Ascending aorta (tissue), 2 donors: ENCODE results near the gene TYMP. TPM values are rescaled to one million over a fixed set of nuclear protein-coding genes. Genes with fewer than 3 reads are reported as not detected.

ENCODE experiments used
- DNase-seq, 2 donors: peaks; one replicate each; pipeline ENCODE4 v3.0.0-alpha.2; 2019; ENCODE audit warnings: low spot score in 2 of 2
- H3K27ac ChIP-seq, 2 donors: fragments of 200-600 bp; sonication (generic); one replicate each; pipeline ENCODE4 v1.5.1; 2016 to 2017; ENCODE audit warnings: mild to moderate bottlenecking in 1 of 2
- H3K27me3 ChIP-seq: fragments of 200-600 bp; sonication (generic); one replicate; pipeline ENCODE4 v1.5.1; 2017
- H3K36me3 ChIP-seq, 2 donors: fragments of 200-600 bp; sonication (generic); one replicate each; pipeline ENCODE4 v1.5.1; 2016
- H3K4me1 ChIP-seq, 2 donors: fragments of 200-600 bp; sonication (generic); one replicate each; pipeline ENCODE4 v1.5.1; 2016 to 2017; ENCODE audit warnings: mild to moderate bottlenecking in 1 of 2
- H3K4me3 ChIP-seq, 2 donors: fragments of 200-600 bp; sonication (generic); one replicate each; pipeline ENCODE4 v1.5.1; 2016 to 2017; ENCODE audit warnings: mild to moderate bottlenecking in 1 of 2
- H3K9me3 ChIP-seq, 2 donors: fragments of 200-600 bp; sonication (generic); one replicate each; pipeline ENCODE4 v1.5.1; 2016
- CTCF ChIP-seq, 3 experiments: fragments of 200-600 bp in 2 of 3; fragments of 450-650 bp in 1 of 3; sonication (generic) in 2 of 3; IDR thresholded peaks; one replicate each; pipeline ENCODE4 v1.5.1; 2016 to 2019; ENCODE audit warnings: antibody characterized with exemption in 3 of 3, mild to moderate bottlenecking in 1 of 3, moderate library complexity in 1 of 3
- intact Hi-C: fragments of 100-400 bp; cut with DNase I; formaldehyde crosslinking; loops from one replicate; pipeline ENCODE4 v1.15.1; 2023
- total RNA-seq: library from RNA; depleted of rRNA; stranded (reverse); fragments of >200 nt; gene quantifications from one replicate; pipeline ENCODE4 v1.1.0, GENCODE V29; 2016

Gene TYMP
- total RNA-seq, 1 donor from 2014 or later, result 150 TPM

- DNase-seq, result no peak
- Histone ChIP-seq H3K4me3 (no peak overlapping the region), H3K4me1 (peaks cover 12 to 24% of the 10 kb centered on the region in 2 donors), H3K9me3 (no peaks in the 10 kb centered on the region), H3K36me3 (no peaks in the 10 kb centered on the region), H3K27me3 (peaks cover 11% of the 10 kb centered on the region), H3K27ac (peak overlapping the region; percentile 80 to 91)
- TF ChIP-seq CTCF (IDR thresholded peaks at IDR 0.05), result no peak
- intact Hi-C loops, result no loop called here
Measured at GRCh38 chr22:50532824-50533796, 3.3 kb upstream of the TYMP start.

GRCh38 chr22:50531962-50532674 lies 2.3 kb upstream of the TYMP start:
- peak in 1 of 2 donors; percentile 87 for DNase-seq
- Histone ChIP-seq H3K9me3 (no peaks in the 10 kb centered on the region), H3K27ac (peak overlapping the region; percentile 80 to 91), H3K4me1 (peaks cover 12 to 24% of the 10 kb centered on the region in 2 donors), H3K36me3 (no peaks in the 10 kb centered on the region), H3K27me3 (peaks cover 11% of the 10 kb centered on the region), H3K4me3 (peak overlapping the region; percentile 61 to 78)
- intact Hi-C loops, result no loop called here
- TF ChIP-seq CTCF (IDR thresholded peaks at IDR 0.05), result no peak

DNA sequence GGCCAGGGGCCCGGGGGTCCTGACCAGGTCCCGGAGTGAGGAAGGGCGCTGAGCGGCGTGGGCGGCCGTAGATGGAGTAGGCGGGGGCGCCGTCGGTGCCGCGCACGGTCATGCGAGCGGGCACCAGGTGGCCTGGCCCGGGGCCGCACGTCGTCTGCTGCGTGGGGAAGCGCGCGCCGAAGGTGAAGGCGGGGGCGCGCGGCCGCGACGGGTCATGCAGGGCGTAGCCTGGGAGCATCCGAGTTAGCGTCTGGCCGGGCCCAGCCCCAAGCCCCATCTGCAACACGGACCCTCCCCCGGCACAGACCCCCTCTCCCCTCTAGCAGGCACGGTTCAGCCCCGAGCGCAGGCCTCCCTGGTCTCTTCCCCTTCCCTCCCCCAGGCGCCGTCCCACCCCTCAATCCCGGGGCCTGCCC lies 1.7 kb upstream of the TYMP start:
- H3K4me1 ChIP-seq, result peaks cover 14 to 27% of the 10 kb centered on the region in 2 donors
- H3K27ac ChIP-seq, result peak overlapping the region; percentile 80 to 91
- H3K9me3 ChIP-seq, result no peaks in the 10 kb centered on the region
- peaks cover 11% of the 10 kb centered on the region for H3K27me3 ChIP-seq
- intact Hi-C loops, result no loop called here
- no peaks in the 10 kb centered on the region for H3K36me3 ChIP-seq
- H3K4me3 ChIP-seq, result peak overlapping the region; percentile 61 to 78
- peak in 1 of 2 donors; percentile 77 for DNase-seq
- TF ChIP-seq CTCF (IDR thresholded peaks at IDR 0.05), result no peak

DNA sequence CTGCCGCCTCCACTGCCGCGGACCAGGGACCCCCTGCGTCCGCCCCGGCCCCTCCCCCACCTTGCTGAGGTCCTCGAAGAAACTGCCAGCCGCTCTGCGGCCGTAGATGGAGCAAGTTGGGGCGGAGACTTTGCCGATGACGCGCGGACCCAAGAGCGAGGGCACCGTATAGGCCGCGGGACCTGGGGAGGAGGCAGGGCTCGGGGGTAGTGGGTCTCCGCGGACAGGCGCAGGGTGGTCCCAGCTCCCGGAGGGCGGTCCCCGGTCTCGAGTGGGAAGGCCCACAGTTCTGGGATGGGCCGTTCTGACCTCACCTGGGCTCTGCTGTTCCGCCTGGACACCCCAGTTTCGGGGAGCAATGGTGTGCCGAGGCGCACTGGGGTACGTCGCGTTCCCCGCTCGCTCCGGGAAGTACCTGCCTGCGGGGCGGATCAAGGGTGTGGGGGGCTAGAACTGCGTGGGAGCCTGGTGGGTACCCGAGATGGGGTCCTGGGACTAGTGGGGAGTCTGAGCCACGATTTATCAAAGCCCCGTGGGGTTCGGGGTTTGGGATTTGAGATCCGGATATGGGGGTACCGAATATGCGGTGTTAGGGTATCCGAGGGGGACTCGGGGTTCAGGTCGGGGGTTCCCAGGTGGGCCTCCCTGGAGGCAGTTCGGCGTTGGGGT lies 1.2 kb upstream of the TYMP start:
- intact Hi-C loops, result no loop called here
- H3K27me3 ChIP-seq, result peaks cover 11% of the 10 kb centered on the region
- H3K9me3 ChIP-seq, result no peaks in the 10 kb centered on the region
- DNase-seq, result peak in 1 of 2 donors; percentile 90
- TF ChIP-seq CTCF (IDR thresholded peaks at IDR 0.05), result no peak
- peaks cover 18 to 30% of the 10 kb centered on the region in 2 donors for H3K4me1 ChIP-seq
- peak overlapping the region; percentile 80 to 91 for H3K27ac ChIP-seq
- H3K36me3 ChIP-seq, result no peaks in the 10 kb centered on the region
- H3K4me3 ChIP-seq, result peak overlapping the region; percentile 61 to 78

DNA sequence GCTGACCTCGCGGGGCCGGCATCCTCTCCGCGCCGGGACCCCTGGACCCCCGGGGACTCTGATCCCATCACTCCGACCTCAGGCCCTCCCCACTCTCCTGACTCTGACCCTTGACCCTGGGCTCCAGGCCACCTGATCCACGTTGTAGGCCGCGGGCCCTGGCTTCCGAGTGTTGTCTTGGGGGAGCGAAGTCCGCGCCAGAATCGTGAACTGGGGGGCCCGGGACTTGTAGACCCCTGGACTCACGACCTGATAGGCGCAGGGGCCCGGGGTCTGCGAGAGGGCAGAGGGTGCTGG lies 716 bp upstream of the TYMP start:
- H3K36me3 ChIP-seq, result no peaks in the 10 kb centered on the region
- H3K27ac ChIP-seq, result peak overlapping the region; percentile 80 to 91
- H3K27me3 ChIP-seq, result peaks cover 11% of the 10 kb centered on the region
- intact Hi-C loops, result no loop called here
- no peaks in the 10 kb centered on the region for H3K9me3 ChIP-seq
- peak overlapping the region; percentile 61 to 78 for H3K4me3 ChIP-seq
- peak in 1 of 2 donors; percentile 73 for DNase-seq
- H3K4me1 ChIP-seq, result peaks cover 18 to 30% of the 10 kb centered on the region in 2 donors
- TF ChIP-seq CTCF (IDR thresholded peaks at IDR 0.05), result peak in 1 of 3 experiments; percentile 7
